Activated CD4-positive, alpha-beta T cell treated with anti-CD3 and anti-CD28 coated beads for 1 hour (primary cell): ENCODE measurements around the gene LDOC1.
A peak's percentile ranks its signal among the peaks of the same experiment; 100 is the strongest.
"Not testable (repeated sequence)": the region's sequence is repeated elsewhere in the genome, so short reads cannot be mapped to it uniquely, and the experiment has no call there.

Source experiments
- DNase-seq: peaks from one replicate; pipeline ENCODE4 v3.0.0-alpha.2; 2020

Gene LDOC1

GRCh38 chrX:141176586-141177451 lies at the start of gene LDOC1:
Gene LDOC1 (minus strand): TSS chrX:141177129. CDS start chrX:141177021, 108 bp downstream.
- DNase-seq: peak; percentile 55

- DNase-seq: no peak
Observed at GRCh38 chrX:141221611-141222010, 44.7 kb upstream of the LDOC1 start.

GRCh38 chrX:141220342-141221008 lies 43.5 kb upstream of the LDOC1 start:
- DNase-seq: no peak

- DNase-seq: no peak
Observed at GRCh38 chrX:141214196-141214595, 37.3 kb upstream of the LDOC1 start.

GRCh38 chrX:141201962-141202361 lies 25.0 kb upstream of the LDOC1 start:
- no peak for DNase-seq

- not testable (repeated sequence) for DNase-seq
Observed at GRCh38 chrX:141188573-141188972, 11.6 kb upstream of the LDOC1 start.

- DNase-seq: no peak
Observed at GRCh38 chrX:141185366-141185765, 8.4 kb upstream of the LDOC1 start.

GRCh38 chrX:141183000-141183399 lies 6.1 kb upstream of the LDOC1 start:
- no peak for DNase-seq

GRCh38 chrX:141180851-141181250 lies 3.9 kb upstream of the LDOC1 start:
- no peak for DNase-seq

- DNase-seq: no peak
Observed at GRCh38 chrX:141175786-141176185, 1.1 kb downstream of the LDOC1 start.

GRCh38 chrX:141164406-141164805 lies 12.5 kb downstream of the LDOC1 start:
- DNase-seq: no peak

- no peak for DNase-seq
Observed at GRCh38 chrX:141158084-141158483, 18.8 kb downstream of the LDOC1 start.

- not testable (repeated sequence) for DNase-seq
Observed at GRCh38 chrX:141155231-141155630, 21.7 kb downstream of the LDOC1 start.

GRCh38 chrX:141142946-141143345 lies 34.0 kb downstream of the LDOC1 start:
- DNase-seq: no peak

GRCh38 chrX:141133272-141133671 lies 43.7 kb downstream of the LDOC1 start:
- no peak for DNase-seq

- DNase-seq: no peak
Observed at GRCh38 chrX:141127146-141127545, 49.8 kb downstream of the LDOC1 start.
